HG03064 (cell line): Measurements from ENCODE around the gene CAMSAP3.

ENCODE experiments used
- ATAC-seq: cut with Tn5 transposase; IDR thresholded peaks from one replicate; pipeline ENCODE4 v1.9.1; 2021; ENCODE audit warnings: low read depth; ENCODE audit not compliant: unreplicated experiment

The CAMSAP3 gene

DNA sequence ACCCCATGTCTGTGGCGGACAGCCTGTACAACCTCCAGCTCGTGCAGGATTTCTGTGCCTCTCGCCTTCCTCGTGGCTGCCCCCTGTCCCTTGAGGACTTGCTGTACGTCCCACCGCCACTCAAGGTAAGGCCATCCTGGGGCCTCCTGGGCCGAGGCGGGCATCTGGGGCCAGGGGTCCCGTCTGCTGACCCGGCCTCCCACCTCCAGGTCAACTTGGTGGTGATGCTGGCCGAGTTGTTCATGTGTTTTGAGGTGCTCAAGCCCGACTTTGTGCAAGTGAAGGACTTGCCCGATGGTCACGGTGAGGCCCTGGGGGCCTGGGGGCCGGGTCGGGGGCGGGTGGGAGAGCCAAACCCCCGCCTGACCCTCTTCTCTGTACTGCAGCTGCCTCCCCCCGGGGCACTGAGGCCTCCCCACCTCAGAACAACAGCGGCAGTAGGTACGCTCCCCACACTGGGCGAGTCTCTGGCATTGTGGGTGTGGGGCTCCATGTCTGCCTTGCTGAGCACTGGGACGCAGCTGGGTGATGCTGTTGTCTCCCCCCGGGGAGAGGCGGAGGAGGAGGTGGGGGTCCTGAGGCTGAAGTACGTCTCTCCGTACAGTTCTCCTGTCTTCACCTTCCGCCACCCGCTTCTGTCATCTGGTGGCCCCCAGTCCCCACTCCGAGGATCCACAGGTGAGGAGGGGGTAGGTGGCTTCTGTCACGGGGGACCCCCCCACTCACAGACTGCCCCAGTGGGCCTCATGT lies 15.0 kb downstream of the CAMSAP3 start:
- no peak for ATAC-seq

DNA sequence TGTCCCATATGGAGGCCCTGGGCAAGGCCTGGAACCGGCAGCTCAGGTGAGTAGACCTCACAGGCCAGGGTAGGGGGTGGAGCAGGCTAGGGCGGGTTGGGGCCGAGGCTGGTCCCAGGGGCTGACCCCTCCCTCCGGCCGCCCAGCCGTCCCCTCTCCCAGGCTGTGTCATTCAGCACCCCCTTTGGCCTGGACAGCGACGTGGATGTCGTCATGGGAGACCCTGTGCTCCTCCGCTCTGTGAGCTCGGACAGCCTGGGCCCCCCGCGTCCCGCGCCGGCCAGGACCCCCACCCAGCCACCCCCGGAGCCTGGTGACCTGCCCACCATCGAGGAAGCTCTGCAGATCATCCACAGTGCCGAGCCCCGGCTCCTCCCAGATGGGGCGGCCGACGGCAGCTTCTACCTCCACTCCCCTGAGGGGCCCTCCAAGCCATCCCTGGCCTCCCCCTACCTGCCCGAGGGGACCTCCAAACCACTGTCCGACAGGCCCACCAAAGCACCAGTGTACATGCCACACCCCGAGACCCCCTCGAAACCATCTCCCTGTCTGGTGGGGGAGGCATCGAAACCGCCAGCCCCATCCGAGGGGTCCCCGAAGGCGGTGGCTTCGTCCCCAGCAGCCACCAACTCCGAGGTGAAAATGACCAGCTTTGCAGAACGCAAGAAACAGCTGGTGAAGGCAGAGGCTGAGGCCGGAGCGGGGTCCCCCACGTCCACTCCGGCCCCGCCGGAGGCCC lies 16.0 kb downstream of the CAMSAP3 start:
- ATAC-seq, result no peak

DNA sequence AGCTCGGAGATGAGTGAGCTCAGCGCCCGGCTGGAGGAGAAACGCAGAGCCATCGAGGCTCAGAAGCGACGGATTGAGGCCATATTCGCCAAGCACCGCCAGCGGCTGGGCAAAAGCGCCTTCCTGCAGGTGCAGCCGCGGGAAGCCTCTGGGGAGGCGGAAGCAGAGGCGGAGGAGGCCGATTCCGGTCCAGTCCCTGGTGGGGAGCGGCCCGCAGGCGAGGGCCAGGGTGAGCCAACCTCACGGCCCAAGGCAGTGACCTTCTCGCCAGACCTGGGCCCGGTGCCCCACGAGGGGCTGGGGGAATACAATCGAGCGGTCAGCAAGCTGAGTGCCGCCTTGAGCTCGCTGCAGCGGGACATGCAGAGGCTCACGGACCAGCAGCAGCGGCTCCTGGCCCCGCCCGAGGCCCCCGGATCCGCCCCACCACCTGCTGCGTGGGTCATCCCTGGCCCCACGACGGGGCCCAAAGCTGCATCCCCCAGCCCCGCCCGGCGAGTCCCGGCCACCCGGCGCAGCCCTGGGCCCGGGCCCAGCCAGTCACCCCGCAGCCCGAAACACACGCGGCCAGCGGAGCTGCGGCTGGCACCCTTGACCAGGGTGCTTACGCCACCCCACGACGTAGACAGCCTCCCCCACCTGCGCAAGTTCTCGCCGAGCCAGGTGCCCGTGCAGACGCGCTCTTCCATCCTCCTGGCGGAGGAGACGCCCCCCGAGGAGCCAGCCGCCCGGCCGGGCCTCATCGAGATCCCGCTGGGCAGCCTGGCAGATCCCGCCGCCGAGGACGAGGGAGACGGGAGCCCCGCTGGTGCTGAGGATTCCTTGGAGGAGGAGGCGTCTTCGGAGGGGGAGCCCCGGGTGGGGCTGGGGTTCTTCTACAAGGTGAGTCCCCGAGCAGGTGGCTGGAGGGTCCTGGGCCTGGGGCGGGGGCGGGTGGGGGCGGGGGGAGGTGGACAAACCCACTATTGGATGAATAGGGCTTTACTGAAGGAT lies 16.9 kb downstream of the CAMSAP3 start:
- no peak for ATAC-seq

DNA sequence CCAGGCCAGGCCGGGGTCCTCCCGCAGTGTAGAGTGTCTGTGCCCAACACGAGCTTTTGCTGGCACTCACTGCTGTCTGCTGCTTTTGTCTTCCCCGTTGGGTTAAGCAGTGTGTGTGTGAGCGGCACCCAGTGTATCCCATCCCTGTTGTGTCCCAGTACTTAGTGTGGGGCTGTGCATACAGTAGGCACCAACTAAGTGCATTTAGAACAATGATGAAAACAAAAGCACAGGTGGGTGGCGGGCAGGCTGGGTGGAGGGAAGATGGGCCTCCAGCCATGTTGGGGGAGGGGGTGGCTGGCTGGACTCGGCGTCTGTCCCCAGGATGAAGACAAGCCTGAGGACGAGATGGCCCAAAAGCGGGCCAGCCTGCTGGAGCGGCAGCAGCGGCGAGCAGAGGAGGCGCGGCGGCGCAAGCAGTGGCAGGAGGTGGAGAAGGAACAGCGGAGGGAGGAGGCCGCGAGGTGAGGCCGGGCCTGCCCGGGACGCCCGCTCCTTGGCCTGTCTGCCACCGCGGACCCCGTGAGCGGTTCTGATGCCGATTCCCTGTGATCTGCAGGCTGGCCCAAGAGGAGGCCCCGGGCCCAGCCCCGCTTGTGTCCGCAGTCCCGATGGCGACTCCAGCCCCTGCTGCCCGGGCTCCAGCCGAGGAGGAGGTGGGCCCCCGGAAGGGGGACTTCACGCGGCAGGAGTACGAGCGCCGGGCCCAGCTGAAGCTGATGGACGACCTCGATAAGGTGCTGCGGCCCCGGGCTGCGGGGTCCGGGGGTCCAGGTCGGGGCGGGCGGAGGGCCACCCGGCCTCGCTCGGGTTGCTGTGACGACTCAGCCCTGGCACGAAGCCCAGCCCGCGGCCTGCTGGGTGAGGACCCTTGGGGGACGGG lies 19.4 kb downstream of the CAMSAP3 start:
- no peak for ATAC-seq

DNA sequence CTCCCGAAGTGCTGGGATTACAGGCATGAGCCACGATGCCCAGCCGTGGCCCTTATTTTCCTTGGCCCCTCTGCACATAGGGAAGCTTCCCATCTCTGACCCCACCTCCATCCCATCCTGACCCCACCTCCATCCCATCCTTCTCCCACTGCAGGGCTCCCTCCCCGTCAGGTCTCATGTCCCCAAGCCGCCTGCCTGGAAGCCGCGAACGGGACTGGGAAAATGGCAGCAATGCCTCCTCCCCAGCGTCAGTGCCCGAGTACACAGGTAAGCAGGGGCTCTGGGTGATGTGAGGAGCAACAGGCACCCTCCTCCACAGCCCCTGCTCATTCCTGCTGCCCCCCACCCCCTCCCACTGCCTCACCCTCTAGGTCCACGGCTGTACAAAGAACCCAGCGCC lies 21.5 kb downstream of the CAMSAP3 start:
- no peak for ATAC-seq

DNA sequence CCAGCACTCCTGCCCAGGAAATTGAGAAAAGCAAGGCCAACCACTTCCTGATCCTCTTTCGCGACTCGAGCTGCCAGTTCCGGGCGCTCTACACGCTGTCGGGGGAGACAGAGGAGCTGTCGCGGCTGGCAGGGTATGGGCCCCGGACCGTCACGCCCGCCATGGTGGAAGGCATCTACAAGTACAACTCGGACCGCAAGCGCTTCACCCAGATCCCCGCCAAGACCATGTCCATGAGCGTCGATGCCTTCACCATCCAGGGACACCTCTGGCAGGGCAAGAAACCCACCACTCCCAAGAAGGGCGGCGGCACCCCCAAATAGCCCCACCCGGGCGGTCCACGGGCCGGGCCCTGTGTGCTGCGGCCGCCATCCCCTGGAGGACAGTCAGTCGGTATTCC lies 22.1 kb downstream of the CAMSAP3 start:
- ATAC-seq, result no peak

DNA sequence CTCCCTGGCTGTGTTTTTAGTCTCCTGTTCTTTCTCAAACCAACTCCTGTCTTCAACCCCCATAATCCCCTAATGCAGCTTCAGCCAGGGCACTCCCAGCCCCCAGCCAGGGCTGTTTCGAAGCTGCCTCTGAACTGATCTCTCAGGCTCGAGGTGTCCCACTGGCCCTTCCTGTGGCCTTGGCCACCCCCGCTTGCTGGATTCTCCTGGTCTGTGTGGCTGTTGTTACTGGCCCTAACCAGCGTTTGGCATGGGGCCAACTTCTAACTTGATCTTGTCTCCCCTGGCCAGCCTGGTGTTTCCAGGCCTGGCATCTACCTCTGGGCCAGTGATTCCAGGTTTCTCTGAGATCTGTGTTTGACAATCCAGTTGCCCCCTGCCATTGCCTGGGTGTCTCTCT lies 22.7 kb downstream of the CAMSAP3 start:
- no peak for ATAC-seq

DNA sequence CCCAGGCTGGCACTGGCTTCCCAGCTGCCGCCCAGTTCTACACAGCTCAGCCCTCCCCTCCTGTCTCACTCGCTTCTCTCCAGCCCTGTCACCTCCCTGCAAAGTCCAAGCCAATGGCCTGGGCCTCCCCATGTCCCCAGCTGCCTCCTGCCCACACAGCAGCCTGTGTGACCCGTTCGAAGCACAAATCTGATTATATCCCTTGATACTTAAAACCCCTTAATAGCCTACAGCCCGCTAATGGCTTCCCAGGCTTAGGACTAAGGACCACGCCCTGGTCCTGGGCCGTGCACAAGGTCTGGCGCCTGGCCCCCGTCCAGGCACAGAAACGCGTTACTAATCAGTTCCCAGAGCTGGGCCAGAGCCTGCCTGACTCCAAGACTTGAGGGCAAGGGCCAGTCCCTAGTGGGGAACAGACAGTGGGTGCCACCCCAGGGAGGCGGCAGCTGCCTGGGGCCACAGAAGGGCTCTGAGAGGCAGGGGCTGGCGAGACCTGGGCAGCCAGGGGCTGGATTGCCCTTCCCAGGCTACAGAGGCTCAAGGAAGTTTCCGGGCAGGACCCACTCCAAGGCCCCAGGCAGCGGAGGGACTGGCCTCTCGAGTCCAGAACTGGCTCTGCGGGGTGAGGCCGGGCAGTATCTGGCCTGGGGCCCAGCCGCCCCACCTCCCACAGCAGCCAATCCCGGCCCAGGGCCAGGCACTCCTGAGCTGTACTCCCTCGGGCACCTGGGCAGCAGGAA lies 23.3 kb downstream of the CAMSAP3 start:
- ATAC-seq, result no peak

DNA sequence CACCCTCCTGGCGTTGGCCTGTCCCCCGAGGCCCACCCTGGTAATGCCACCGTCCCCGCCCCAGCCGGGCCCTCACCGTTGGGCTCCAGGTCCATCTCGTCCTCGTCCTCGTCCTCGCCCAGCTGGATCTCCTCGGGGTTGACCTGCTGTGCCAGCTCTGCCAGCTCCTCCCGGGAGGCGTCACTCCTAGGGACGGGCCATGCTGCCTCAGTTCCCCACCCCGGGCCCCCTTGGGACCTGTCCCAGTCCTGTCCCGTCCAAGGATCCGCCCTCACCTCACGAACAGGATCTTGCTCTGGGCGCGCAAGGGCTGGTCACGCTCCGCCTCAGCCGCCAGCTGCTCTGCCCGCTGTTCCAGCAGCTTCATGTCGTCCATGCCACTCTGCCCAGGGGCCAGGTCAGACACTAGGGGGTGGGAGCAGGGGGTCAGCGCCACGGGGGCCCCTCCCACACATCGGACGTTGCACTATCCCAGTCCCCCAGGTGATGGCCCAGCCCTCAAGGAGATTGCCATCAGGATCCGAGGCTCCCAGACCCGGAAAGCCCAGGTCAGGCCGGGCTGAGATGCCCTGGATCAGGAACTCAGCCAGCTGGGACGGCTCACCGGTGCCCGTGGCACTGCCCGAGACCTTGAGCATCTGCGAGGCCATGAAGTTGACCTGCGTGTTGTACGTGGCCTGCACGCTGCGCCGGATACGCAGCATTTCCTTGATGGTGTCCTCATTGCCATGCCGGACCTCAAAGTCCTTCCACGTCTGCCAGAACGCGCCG lies 24.2 kb downstream of the CAMSAP3 start:
- ATAC-seq, result no peak

DNA sequence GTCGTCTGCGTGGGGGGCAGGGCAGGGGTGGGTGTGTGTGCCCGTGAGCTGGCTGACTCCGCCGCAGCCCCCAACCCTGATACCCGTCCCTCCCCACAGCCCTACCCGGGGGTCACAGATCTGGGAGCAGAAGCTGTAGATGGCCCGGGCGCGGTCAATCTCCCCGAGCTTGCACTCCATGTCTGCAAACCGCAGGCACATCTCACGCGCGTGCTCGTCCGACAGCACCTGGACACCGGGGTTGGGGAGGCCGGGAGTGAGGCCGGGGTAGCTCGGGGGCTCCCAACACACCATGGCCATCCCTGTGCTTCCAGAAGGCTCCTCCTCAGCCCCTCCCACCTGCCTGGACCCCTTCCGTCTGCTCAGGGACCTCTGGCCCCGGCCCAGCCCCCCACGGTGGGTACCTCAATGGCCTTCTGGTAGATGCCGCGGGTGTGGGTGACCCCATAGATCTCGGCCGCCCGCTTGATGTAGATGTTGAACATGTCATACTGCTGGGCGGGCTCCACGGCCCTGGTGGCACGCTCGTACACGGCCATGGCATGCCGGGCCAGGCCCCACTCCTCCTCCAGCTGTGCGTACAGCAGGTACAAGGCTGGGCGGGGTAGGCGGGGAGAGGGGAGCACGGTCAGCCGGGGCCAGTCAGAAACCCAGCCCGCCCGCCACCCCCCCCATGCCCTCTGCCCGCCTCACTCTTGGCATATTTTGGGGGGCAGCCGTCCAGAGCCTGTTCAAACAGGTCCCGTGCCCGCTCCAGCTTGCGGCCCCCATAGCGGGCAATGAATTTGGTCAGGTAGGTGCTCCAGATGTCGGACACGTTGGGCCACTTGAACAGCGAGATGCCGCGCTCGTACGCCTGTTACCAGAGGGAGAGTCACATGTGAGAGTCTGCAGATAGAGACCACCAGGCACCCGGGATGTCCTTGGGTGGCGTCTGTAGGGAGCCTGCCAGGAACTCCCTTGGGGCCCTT lies 25.1 kb downstream of the CAMSAP3 start:
- no peak for ATAC-seq

DNA sequence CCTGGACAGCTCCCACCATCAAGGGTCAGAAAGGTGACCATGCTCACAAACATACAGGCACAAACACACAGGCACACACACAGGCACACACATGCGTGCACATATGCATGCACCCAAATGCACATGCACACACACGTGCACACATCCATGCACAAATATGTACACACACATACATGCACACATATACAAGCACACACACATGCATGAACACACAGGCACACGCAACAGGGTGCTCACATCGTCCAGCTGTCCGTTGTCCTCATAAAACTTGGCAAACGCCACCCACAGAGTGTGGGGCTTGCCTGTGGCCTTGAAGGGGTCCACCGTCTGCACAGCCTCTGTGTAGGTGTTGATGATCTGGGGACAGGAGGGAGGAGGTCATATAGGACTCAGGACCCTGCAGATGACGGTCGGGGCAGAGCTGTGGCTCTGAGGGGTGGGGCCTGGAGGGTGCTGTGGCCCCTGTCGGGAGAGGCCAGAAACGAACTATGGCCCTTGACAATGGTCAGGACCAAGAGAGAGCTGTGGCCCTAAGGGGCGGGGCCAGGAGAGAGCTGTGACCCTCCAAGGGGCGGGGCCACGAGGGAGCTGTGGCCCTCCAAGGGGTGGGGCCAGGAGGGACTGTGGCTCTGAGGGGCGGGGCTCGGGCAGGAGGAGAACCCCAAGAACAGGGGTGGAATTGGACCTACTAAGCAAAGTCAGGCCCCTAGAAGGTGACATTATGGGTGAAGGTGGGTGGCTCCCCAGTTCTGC lies 27.4 kb downstream of the CAMSAP3 start:
- ATAC-seq, result no peak

DNA sequence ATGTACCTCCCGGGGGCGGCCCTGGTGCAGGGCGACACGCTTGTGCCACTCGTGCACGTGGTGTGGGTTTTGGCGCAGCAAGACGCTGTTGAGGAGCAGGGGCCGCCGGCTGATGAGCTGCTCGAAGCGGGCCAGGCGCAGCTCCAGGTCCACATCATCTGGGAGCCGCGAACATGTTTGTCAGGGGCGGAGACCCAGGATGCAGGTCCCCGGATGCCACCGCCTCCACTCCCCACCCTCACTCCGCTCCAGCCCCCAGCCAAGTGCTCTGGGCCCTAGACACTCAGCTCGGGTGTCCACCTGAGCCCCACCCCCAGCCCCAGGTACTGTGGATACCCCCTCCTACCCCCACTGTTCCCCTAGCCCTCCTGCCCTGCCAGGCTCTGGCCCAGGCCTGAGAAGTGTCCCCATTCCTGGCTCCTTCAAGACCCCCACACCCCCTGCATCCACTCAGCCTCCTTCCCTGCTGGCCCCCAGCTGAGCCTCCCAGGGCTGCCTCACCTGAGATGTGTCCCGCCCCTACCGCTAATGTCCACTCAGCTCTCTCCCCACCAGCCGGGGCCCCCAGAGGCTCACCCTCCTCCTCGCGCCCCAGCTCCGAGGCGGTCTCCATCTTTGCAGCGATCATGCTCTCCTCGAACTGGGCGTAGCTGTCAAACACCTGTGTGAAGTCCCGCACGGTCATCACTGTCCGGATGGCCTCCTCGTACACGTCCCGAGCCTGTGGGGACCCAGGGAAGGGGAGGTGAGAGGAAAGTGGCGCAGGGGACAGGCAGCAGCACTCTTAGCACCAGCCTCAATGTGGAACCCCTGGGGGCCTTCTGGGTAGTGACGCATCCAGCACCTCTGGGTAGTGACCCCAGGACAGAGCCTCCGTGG lies 28.3 kb downstream of the CAMSAP3 start:
- no peak for ATAC-seq

DNA sequence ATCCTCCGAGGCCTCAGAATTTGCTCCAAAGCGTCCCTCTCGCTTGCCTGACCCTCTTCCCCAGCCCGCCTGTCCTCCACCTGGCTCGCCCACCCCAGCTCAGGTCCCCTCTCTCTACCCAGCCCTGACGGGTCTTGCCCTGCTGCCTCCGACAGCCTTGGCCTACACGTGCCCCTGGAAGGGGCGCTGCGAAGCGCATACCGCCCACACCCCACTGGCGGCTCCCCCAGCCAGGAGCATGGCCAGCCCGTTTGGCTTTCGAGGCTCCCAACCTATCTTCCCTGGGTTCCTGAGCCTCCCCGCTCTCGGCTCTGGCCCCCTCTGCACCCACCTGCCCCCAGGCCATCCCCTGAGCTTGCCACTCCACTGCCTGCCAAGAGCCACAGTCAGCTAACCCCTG lies 29.1 kb downstream of the CAMSAP3 start:
- ATAC-seq, result no peak

DNA sequence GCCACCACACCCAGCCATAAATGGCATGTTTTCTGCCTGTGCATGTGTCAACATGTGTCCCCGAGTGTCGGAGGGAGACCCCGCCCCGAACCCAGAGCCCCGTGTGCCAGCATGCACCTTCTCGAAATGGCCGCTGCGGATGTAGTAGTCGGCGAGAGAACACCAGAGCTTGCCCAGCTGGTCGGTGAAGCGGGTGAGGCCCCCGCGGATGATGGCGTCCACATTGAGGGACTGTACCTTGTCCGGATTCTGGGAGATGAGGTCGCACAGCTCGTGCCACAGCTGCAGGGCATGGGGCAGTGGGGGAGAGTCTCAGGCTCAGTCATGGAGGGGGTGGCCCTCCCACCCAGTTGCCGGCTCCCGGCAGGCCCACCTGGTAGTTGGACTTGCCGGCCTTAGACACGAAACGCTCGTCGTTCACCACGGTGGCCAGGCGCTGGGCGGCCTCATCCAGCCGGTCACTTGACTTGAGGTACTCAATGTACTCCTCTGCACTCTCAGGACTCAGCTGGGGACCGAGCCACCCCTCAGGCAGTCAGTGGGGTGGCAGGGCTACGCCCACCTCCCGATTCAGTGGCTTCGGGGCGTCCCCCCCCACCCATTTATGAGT lies 30.2 kb downstream of the CAMSAP3 start:
- no peak for ATAC-seq

DNA sequence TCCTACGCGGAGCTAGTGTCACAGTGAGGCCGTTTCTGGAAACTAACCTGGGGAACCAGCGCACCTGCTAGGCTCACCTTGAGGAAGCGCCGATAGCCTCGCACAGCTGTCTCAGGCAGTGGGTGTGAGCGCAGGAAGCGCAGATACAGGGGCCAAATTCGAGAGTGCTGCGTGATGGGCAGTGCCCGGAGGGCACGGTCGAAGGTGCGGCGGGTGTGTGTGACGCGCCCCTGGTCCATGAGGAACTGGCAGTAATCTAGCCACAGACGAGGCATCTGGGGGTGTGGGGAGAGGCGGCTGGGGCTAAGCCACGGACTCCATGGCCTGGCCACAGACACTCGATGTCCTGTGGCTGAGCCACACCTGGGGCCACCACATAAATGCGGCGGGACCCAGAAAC lies 31.5 kb downstream of the CAMSAP3 start:
- no peak for ATAC-seq
